Right ventricle myocardium inferior (tissue), 1 donor: ENCODE data around the gene FBXW5. TPM values are rescaled to one million over a fixed set of nuclear protein-coding genes. Genes with fewer than 3 reads are reported as not detected.
A peak's percentile ranks its signal among the peaks of the same experiment; 100 is the strongest.

Experiments
- ATAC-seq: fragments of 200-7000 bp; cut with Tn5 transposase; one replicate; pipeline ENCODE4 v1.9.1; 2020; ENCODE audit warnings: mild to moderate bottlenecking, moderate library complexity
- DNase-seq: peaks from one replicate; pipeline ENCODE4 v3.0.0; 2021; ENCODE audit errors: missing footprints
- intact Hi-C: fragments of 100-400 bp; cut with DNase I; formaldehyde crosslinking; loops from one replicate; pipeline ENCODE4 v1.11.0; 2022
- long read RNA-seq: library from polyadenylated mRNA; unstranded; transcript quantifications from one replicate; pipeline ENCODE4 v2.0.0, GENCODE V29; 2021
- total RNA-seq: library from RNA; stranded (reverse); fragmentation: NEBNext Ultra II Directional; extraction: Animal tissue kit (Norgen Biotek cat#: 25700); gene quantifications from one replicate; pipeline ENCODE4 v1.2.1, GENCODE V29; 2021
- donor health status: DM: no; HTN: yes; CAD: no; lungs with severe emphysema.

FBXW5 gene
- total RNA-seq, result 143 TPM
- long read RNA-seq, transcript FBXW5-201 (9 exons, 2,274 nt), result major isoform, 276 of 477 reads
- long read RNA-seq, partial matches to known transcripts, result 75 of 477 reads
- long read RNA-seq, other reads (novel, unspliced or antisense), result 126 of 477 reads

- ATAC-seq, result peak; percentile 81
- peak; percentile 98 for DNase-seq
- intact Hi-C loops, result loop anchor here (1.0 to 5.0 kb wide), 6 partner anchors 42 to 154 kb away; partner anchors contain the start of genes EDF1, PHPT1, RABL6 and TMEM141
Observed at GRCh38 chr9:136944519-136945332, at the start of gene FBXW5, which contains the start of gene C8G. Gene FBXW5 (minus strand): TSS chr9:136944738. CDS start chr9:136944083, 655 bp downstream. Gene C8G (plus strand): TSS chr9:136945243. CDS start chr9:136945321, 78 bp downstream.

- DNase-seq (no peak), ATAC-seq (no peak)
- intact Hi-C loops, result no loop called here
Observed at GRCh38 chr9:136992819-136993369, 48.4 kb upstream of the FBXW5 start.

GRCh38 chr9:136991993-136992818 is 47.7 kb upstream of the FBXW5 start, which contains the start of gene PAXX:
Gene PAXX (plus strand): TSS chr9:136992422. CDS start chr9:136992444, 22 bp downstream.
- intact Hi-C loops, result loop anchor here (2.0 kb wide), 1 partner anchor 41 kb away; no protein-coding TSS in a partner anchor
- ATAC-seq (peak; percentile 97), DNase-seq (peak; percentile 97)

GRCh38 chr9:136990242-136990911 is 45.8 kb upstream of the FBXW5 start:
- intact Hi-C loops, result loop anchor here (2.0 kb wide), 1 partner anchor 40 kb away; no protein-coding TSS in a partner anchor
- no peak for ATAC-seq
- no peak for DNase-seq

- intact Hi-C loops, result no loop called here
- no peak for DNase-seq
Observed at GRCh38 chr9:136988872-136989271, 44.3 kb upstream of the FBXW5 start.

GRCh38 chr9:136985853-136986252 is 41.3 kb upstream of the FBXW5 start:
- intact Hi-C loops, result no loop called here
- ATAC-seq (no peak), DNase-seq (no peak)

More at GRCh38 chr9:136988872-136989271, 44.3 kb upstream of the FBXW5 start:
- ATAC-seq, result no peak

- DNase-seq, result no peak
- intact Hi-C loops, result no loop called here
- no peak for ATAC-seq
Observed at GRCh38 chr9:136985027-136985602, 40.6 kb upstream of the FBXW5 start.

- ATAC-seq (no peak), DNase-seq (no peak)
- intact Hi-C loops, result no loop called here
Observed at GRCh38 chr9:136984464-136985026, 40.0 kb upstream of the FBXW5 start.

GRCh38 chr9:136983656-136984314 is 39.2 kb upstream of the FBXW5 start:
- DNase-seq, result no peak
- intact Hi-C loops, result no loop called here
- ATAC-seq, result peak; percentile 0

GRCh38 chr9:136983167-136983566 is 38.6 kb upstream of the FBXW5 start:
- ATAC-seq (no peak), DNase-seq (no peak)
- intact Hi-C loops, result no loop called here

GRCh38 chr9:136982232-136983051 is 37.9 kb upstream of the FBXW5 start, which contains the start of gene LCNL1:
Gene LCNL1 (plus strand): TSS chr9:136982993. CDS start chr9:136983587, 594 bp downstream.
- intact Hi-C loops, result no loop called here
- ATAC-seq, result peak; percentile 1

GRCh38 chr9:136981588-136982231 is 37.2 kb upstream of the FBXW5 start:
- DNase-seq (no peak), ATAC-seq (peak; percentile 9)

More at GRCh38 chr9:136982232-136983051, 37.9 kb upstream of the FBXW5 start, which contains the start of gene LCNL1:
- no peak for DNase-seq

GRCh38 chr9:136980669-136981478 is 36.3 kb upstream of the FBXW5 start:
- DNase-seq (no peak), ATAC-seq (no peak)
- intact Hi-C loops, result no loop called here

More at GRCh38 chr9:136981588-136982231, 37.2 kb upstream of the FBXW5 start:
- intact Hi-C loops, result no loop called here

- DNase-seq (no peak), ATAC-seq (no peak)
- intact Hi-C loops, result no loop called here
Observed at GRCh38 chr9:136979769-136980587, 35.4 kb upstream of the FBXW5 start.
